Measurements from ENCODE around the gene SNX11. TPM values are rescaled to one million over a fixed set of nuclear protein-coding genes. Genes with fewer than 3 reads are reported as not detected.

The SNX11 gene
- total and polyA plus RNA-seq, 4 donors: 6.4 to 11.4 (median 8.5) TPM

DNA sequence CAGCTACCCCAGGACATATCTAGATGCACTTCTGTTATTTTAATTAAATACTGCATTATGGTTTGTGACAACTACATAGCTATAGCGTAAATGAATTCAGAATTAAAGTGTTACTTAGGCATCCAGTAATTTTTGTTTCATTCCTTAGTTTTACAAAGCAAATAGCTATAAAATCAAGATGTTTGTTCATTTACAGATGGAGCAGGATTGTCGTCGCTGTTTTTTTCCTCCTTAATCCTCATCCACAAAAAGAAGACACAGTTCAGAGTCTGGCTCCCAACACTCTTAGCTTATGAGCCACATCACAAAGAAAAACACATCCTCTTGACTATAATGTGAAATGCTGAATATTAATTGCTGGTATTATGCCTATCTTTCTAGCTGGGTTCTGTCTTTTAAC, 43.7 kb downstream of the SNX11 start:
- TF ChIP-seq, protein P1, sequence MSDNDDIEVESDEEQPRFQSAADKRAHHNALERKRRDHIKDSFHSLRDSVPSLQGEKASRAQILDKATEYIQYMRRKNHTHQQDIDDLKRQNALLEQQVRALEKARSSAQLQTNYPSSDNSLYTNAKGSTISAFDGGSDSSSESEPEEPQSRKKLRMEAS (IDR thresholded peaks at IDR 0.05): no peak
- TF ChIP-seq TAF1 (conservative IDR thresholded peaks at IDR 0.05) (no peak), GABPA (IDR thresholded peaks at IDR 0.05 in 1 of 2, conservative IDR thresholded peaks at IDR 0.05 in 1 of 2) (no peak), RAD21 (IDR thresholded peaks at IDR 0.05) (no peak), EGR1 (IDR thresholded peaks at IDR 0.05; ENCODE audit: low read depth in 2 of 2) (no peak), FOXA2 (IDR thresholded peaks at IDR 0.05) (no peak), FOXA1 (IDR thresholded peaks at IDR 0.05) (no peak), HNF4G (IDR thresholded peaks at IDR 0.05) (no peak), SP1 (IDR thresholded peaks at IDR 0.05) (no peak), JUND (IDR thresholded peaks at IDR 0.05) (no peak), RXRA (IDR thresholded peaks at IDR 0.05) (no peak), YY1 (IDR thresholded peaks at IDR 0.05) (no peak), NR2F2 (IDR thresholded peaks at IDR 0.05) (no peak), HNF4A (conservative IDR thresholded peaks at IDR 0.05) (no peak)
- TF ChIP-seq, protein P2, sequence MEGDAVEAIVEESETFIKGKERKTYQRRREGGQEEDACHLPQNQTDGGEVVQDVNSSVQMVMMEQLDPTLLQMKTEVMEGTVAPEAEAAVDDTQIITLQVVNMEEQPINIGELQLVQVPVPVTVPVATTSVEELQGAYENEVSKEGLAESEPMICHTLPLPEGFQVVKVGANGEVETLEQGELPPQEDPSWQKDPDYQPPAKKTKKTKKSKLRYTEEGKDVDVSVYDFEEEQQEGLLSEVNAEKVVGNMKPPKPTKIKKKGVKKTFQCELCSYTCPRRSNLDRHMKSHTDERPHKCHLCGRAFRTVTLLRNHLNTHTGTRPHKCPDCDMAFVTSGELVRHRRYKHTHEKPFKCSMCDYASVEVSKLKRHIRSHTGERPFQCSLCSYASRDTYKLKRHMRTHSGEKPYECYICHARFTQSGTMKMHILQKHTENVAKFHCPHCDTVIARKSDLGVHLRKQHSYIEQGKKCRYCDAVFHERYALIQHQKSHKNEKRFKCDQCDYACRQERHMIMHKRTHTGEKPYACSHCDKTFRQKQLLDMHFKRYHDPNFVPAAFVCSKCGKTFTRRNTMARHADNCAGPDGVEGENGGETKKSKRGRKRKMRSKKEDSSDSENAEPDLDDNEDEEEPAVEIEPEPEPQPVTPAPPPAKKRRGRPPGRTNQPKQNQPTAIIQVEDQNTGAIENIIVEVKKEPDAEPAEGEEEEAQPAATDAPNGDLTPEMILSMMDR (IDR thresholded peaks at IDR 0.05; ENCODE audit: low read depth, low read length, missing input control): no peak
- TF ChIP-seq, protein P3, sequence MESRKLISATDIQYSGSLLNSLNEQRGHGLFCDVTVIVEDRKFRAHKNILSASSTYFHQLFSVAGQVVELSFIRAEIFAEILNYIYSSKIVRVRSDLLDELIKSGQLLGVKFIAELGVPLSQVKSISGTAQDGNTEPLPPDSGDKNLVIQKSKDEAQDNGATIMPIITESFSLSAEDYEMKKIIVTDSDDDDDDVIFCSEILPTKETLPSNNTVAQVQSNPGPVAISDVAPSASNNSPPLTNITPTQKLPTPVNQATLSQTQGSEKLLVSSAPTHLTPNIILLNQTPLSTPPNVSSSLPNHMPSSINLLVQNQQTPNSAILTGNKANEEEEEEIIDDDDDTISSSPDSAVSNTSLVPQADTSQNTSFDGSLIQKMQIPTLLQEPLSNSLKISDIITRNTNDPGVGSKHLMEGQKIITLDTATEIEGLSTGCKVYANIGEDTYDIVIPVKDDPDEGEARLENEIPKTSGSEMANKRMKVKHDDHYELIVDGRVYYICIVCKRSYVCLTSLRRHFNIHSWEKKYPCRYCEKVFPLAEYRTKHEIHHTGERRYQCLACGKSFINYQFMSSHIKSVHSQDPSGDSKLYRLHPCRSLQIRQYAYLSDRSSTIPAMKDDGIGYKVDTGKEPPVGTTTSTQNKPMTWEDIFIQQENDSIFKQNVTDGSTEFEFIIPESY (IDR thresholded peaks at IDR 0.05): no peak
- TF ChIP-seq, protein P4, sequence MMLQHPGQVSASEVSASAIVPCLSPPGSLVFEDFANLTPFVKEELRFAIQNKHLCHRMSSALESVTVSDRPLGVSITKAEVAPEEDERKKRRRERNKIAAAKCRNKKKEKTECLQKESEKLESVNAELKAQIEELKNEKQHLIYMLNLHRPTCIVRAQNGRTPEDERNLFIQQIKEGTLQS (IDR thresholded peaks at IDR 0.05): no peak
- TF ChIP-seq, protein P5, sequence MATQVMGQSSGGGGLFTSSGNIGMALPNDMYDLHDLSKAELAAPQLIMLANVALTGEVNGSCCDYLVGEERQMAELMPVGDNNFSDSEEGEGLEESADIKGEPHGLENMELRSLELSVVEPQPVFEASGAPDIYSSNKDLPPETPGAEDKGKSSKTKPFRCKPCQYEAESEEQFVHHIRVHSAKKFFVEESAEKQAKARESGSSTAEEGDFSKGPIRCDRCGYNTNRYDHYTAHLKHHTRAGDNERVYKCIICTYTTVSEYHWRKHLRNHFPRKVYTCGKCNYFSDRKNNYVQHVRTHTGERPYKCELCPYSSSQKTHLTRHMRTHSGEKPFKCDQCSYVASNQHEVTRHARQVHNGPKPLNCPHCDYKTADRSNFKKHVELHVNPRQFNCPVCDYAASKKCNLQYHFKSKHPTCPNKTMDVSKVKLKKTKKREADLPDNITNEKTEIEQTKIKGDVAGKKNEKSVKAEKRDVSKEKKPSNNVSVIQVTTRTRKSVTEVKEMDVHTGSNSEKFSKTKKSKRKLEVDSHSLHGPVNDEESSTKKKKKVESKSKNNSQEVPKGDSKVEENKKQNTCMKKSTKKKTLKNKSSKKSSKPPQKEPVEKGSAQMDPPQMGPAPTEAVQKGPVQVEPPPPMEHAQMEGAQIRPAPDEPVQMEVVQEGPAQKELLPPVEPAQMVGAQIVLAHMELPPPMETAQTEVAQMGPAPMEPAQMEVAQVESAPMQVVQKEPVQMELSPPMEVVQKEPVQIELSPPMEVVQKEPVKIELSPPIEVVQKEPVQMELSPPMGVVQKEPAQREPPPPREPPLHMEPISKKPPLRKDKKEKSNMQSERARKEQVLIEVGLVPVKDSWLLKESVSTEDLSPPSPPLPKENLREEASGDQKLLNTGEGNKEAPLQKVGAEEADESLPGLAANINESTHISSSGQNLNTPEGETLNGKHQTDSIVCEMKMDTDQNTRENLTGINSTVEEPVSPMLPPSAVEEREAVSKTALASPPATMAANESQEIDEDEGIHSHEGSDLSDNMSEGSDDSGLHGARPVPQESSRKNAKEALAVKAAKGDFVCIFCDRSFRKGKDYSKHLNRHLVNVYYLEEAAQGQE (IDR thresholded peaks at IDR 0.05): no peak
- 89% methylated on average over 3 of the region's 3 CpGs for WGBS
- Histone ChIP-seq H3K9me3 (ENCODE audit: control insufficient read depth in 4 of 4, low read length in 3 of 4) (no peaks in the 10 kb centered on the region), H3K27me3 (ENCODE audit: control insufficient read depth in 4 of 4, insufficient read depth in 4 of 4, low read length in 3 of 4) (no peaks in the 10 kb centered on the region), H3K4me1 (ENCODE audit: control insufficient read depth in 4 of 4, insufficient read depth in 4 of 4, low read length in 3 of 4) (peaks cover 0 to 27% (median 17%) of the 10 kb centered on the region in 4 donors), H3K36me3 (ENCODE audit: control insufficient read depth in 4 of 4, insufficient read depth in 3 of 4, low read depth in 1 of 4, low read length in 3 of 4) (peaks cover 0 to 9% (median 4%) of the 10 kb centered on the region in 4 donors), H3K27ac (ENCODE audit: low read depth in 1 of 2, low read length in 2 of 2) (no peak overlapping the region), H3K4me3 (ENCODE audit: low read depth in 1 of 3, low read length in 3 of 3) (no peak overlapping the region), H3K9ac (ENCODE audit: low read depth in 1 of 2, low read length in 2 of 2) (no peak overlapping the region)
- DNase-seq (ENCODE audit: low spot score): no peak

Data from liver (tissue), 9 donors.